NCI-H526 treated with DMSO at 0.1 percent for 48 hours (cell line): ENCODE data around the gene OAS2.

Source experiments
- DNase-seq: peaks from one replicate; lab custom pipeline; 2025; lab: John Stamatoyannopoulos, UW

The OAS2 gene

GRCh38 chr12:113019025-113019424, 40.7 kb downstream of the OAS2 start:
- no peak for DNase-seq

GRCh38 chr12:113021500-113021899, 43.2 kb downstream of the OAS2 start:
- no peak for DNase-seq

- no peak for DNase-seq
These were observed 44.4 kb downstream of the OAS2 start for GRCh38 chr12:113022563-113023297.

GRCh38 chr12:113027726-113028125, 49.4 kb downstream of the OAS2 start:
- DNase-seq: no peak

GRCh38 chr12:113030875-113031525, 52.7 kb downstream of the OAS2 start:
- DNase-seq: peak; percentile 32

GRCh38 chr12:113039911-113040445, 61.7 kb downstream of the OAS2 start:
- no peak for DNase-seq

GRCh38 chr12:113040722-113041171, 62.4 kb downstream of the OAS2 start:
- no peak for DNase-seq

GRCh38 chr12:113041560-113041959, 63.2 kb downstream of the OAS2 start:
- no peak for DNase-seq

- DNase-seq: no peak
These were observed 64.9 kb downstream of the OAS2 start for GRCh38 chr12:113043240-113043639.

GRCh38 chr12:113044516-113044915, 66.2 kb downstream of the OAS2 start:
- DNase-seq: no peak

- peak; percentile 45 for DNase-seq
These were observed 70.4 kb downstream of the OAS2 start for GRCh38 chr12:113048716-113049127.

- peak; percentile 25 for DNase-seq
These were observed 71.8 kb downstream of the OAS2 start for GRCh38 chr12:113049976-113050742.

- DNase-seq: no peak
These were observed 72.5 kb downstream of the OAS2 start for GRCh38 chr12:113050795-113051194.

- DNase-seq: no peak
These were observed 73.4 kb downstream of the OAS2 start for GRCh38 chr12:113051759-113052158.

- no peak for DNase-seq
These were observed 74.0 kb downstream of the OAS2 start for GRCh38 chr12:113052326-113052725.

GRCh38 chr12:113054948-113055486, 76.7 kb downstream of the OAS2 start:
- DNase-seq: no peak

GRCh38 chr12:113055594-113056380, 77.5 kb downstream of the OAS2 start:
- no peak for DNase-seq

GRCh38 chr12:113056381-113056630, 78.0 kb downstream of the OAS2 start:
- no peak for DNase-seq

- DNase-seq: no peak
These were observed 78.5 kb downstream of the OAS2 start, which contains the start of gene DTX1 for GRCh38 chr12:113056631-113057488. Gene DTX1, plus strand, starts transcription at chr12:113056730. Its CDS starts 1,463 bp downstream, at chr12:113058193.
